HG02759 (cell line): ENCODE measurements around the gene MEIOSIN.

Experiments
- ATAC-seq: cut with Tn5 transposase; IDR thresholded peaks from one replicate; pipeline ENCODE4 v1.9.1; 2021; ENCODE audit warnings: mild to moderate bottlenecking, moderate library complexity; ENCODE audit not compliant: unreplicated experiment

Gene MEIOSIN

DNA sequence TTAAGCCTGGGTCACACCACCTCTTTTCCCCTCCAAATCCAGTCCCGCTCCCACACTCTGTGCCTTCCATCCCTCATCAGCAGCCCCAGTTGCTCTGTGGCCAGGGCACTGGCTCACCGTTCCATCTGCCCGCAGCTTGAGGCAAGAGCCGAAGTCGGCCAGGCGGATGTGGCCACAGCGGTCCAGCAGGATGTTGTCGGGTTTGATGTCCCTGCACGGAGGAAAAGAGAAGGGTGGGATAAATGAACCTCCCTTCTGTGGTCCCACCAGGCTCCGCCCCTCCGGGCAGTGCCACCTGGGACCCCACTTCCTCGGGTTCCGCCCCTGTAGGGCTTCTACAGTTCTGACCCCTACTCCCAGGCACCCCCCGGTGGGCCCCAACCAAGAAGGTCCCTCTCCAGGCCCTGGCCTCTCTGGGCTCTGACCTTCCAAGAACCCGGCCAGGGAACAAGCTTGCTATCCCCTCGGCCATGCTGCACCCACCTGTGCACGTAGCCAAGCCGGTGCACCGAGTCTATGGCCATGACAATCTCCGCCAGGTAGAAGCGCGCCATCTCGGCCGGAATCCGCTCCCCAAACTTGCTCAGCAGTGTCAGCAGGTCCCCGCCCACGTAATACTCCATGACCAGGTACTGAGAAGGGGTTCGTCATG lies 44.9 kb downstream of the MEIOSIN start:
- no peak for ATAC-seq

DNA sequence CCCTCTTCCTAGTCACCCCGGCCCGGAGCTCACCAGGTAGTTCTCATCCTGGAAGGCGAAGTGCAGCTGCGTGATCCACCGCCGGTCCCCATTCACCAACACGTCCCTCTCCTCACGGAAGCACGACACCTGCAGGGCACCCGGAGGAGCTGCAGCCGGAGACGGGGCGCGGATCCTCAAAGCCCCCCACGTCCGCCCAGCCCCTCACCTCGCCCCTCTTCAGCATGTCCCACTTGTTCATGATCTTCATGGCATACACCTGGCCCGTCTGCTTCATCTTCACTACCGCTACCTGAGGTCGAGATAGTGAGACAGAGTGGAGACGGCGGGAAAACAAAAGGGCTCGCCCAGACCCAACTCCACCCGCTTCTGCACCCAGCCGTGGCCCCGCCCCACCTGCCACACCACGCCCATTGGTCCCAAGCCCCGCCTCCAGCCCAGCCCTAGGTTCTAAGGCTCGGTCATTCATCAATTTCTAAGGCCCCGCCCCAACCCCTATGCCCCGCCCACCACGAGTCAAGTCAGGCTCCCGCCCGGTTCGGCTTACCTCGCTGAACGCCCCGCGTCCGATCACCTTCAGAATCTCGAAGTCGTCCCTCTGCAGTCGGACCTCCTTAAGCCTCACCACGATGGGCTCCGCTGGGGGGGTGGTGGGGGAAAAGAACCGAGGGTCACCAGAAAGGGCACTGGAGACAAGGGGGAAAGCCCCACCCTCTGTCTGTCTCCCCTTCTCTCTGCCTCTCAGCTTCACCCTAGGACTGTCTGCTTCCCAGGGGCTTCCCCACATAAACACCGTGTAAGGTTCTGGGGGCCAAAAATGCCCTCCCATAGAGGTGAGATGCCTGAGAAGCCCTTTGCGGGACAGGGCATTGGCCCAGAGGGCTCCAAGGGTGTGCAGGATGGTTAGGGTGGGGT lies 46.2 kb downstream of the MEIOSIN start:
- ATAC-seq, result peak; percentile 83

DNA sequence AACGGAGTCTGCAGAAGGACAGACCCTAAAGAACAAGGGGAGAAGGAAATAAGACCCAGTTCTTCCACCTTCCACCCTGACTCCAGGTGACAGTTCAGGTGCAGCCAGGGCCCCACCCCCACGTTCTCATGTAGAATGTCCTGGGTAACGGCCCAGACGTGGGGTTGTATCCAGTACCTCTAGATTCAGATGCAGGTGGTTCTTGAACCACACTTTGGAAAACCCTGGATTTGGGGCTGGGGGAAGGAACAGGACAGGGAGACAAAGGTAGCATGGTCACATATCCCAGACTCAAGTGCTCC lies 46.9 kb downstream of the MEIOSIN start:
- ATAC-seq, result no peak

DNA sequence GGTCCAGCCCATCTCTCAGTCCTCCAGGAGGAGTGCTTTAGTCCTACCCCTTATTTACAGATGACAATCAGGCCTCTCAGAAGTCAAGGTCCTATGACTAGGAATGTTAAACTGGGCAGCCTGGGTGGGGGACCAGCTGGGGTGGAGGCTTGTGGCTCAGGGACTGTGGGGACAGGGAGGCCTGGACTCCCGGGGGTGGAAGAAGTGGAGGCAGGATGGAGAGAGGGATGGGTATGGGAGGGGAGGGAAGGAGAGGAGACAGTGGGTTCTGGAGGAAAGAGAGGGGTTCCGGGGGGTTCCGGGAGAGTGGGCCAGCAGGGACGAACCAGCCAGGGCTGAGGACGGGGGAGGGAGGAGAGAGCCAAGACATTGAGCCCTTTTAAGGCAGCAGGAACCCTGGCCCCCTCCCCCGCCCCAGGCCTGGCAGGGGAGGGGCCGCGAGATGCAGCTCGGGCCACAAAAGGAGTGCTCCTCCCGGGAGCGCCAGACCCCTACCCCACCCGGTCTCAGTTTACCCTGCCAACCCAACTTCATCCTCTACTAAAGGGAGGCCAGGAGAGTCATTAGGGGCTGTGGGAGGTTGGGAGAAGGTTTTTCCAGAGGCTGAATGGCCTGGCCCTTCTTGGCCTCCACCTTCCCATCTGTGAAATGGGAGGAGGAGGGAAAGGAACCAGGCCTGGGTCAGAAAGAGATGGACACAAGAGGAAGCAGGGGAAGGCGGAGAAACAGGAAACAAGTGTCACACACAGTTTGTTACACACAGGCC lies 47.4 kb downstream of the MEIOSIN start:
- ATAC-seq, result no peak

DNA sequence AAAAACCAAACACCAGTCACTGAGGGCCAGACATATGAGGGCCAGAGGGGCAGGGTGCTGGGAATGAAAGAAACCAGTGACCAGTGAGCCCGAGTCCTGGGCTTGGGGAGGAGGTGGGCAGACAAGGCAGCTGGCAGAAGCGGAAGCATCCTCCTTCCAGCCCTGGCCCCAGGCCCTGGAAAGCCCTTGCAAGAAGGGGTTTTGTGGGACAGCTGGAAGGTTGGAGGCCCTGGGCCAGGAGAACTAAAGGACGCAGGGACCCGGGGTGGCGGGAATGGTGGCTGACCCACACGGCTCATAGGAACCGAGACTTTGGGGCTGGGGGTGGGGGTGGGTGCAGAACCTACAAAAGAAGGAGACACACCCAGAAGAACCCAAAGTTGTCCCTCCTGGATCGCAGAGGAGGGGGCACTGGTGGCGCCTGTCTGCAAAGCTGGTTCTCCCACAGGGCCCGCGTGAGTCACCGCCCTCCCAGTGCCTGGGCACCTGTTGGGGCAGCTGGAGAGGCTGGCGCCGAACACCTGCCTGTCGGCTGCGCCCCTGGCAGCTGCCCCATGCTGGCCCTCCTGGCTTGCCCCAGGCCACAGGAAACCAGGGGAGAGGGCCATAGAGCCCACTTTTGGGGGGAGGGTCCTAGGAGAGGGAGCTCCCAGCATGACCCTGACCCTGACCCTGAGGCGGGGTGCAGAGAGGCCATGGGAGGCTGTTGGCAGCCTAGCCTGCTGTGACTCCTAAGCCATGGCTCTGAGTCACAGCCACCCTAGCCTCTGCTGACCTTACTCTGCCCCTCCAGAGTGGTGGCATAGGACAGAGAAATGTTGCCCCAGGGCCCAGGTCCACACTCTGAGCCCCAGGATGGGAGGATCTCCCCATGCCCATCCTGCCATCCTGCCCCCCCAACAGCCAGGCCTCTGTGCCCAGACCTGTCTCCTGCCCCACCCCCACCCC lies 48.2 kb downstream of the MEIOSIN start:
- no peak for ATAC-seq

DNA sequence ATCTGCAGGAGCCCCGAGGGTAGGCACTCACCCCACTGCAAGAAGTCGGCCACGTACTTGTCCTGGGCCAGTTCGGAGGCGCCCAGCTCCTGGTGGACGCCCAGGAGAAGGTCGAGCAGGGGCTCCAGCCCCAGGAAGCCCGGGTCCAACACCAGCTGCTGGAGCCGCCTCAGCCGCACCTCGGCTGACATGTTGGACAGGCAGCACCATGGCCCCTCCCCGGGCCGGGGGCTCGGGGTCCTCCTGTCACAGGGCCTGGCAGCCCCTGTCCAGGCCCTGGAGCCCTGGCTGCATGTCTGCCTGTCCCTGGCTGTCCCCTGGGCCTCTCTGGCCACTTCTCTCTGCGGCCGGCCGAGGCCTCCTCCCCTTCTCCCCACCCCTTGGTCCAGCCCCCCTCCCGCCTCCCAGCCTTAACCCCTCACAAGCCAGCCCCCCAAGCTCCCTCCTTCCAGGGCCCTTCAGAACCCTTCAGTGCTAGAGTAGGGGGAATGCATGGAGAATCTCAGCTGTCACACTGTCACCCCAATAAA lies 49.0 kb downstream of the MEIOSIN start, which contains the start of gene DMPK:
Gene DMPK, minus strand, starts transcription at position 329 of the 530 bp plus-strand sequence. Its CDS starts 138 bp downstream, at position 191.
- no peak for ATAC-seq

DNA sequence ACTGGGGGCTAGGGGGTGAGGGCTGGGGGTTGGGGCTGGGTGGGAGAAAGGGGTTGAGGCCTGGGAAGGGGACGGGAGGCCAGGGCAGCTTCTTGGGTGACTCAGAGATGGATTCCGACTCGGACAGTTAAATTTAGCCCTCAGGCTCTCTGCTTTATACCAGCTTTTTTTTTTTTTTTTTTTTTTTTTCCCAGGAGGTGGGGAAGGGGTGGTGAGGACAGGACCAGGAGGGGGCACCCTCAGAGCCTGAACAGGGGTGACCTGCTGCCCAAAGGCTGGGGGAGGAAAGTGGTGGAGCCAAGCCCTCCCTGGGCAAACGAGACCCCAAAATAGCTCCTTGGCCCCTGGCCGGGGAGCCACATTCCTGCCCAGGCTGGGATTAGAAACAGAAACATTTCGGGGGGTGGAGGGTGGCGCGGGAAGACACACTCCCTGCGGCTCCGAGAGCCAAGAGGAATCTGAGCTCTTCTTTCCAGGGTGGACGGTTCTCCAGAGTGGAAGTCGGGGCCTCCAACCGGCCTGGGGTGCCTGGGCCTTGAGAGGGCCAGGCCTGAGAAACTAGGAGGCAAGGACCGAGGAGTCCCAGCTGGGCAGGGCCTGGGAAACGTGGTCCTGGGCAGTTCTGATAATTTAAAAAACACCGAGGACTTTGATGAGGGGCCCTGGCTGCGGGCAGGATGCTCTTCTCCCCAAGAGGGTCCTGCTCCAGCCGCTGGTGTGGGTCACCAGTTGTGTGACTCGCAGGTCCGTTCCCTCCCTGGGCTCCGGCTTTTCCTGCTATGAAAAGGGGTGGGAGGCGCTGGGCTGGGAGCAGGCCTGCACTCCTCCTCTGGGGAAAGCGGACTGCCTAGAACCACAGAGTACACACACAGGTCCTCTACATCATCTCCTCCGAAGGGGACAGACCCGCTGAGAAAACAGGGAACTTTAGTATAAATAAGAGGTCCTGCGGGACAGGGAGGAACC lies 49.9 kb downstream of the MEIOSIN start:
- no peak for ATAC-seq

DNA sequence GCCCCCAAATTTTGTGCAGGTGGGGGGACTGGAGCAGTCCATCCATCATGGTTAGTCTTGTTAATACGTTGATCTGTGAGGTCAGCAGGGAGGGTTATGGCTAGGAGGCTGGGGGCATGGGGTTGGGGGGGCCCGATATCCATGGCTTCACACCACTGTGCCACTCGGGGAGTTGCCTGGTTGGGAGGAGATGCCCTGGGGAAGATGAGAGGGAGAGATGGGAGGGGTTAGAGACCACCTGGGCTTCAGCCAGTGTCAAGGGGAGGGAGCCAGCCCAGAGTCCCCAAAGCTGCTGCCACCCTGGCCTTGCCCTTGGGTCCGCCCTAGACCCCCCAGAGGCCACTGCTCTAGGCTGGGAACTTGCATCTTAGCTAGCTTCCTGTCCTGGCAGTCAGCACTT lies 50.9 kb downstream of the MEIOSIN start:
- no peak for ATAC-seq

DNA sequence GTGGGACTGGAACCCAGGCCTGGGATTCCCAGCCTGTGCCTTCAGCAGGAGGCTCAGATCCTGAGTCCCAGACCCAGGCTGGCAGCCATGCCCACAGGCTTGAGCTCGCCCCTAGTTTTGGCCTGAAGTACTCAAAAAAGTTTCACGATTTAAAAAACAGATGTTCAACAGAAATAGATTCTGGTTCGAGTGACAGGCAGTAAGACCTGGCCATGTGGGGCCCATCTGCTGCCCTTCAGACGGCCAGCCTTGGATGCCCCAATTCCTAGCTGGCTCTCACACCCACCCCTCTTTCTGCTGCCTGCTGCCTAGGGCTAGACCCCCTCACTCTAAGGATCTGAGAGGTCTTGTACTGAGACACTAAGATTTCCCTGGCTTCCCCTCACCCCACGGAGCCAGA lies 51.9 kb downstream of the MEIOSIN start:
- no peak for ATAC-seq

DNA sequence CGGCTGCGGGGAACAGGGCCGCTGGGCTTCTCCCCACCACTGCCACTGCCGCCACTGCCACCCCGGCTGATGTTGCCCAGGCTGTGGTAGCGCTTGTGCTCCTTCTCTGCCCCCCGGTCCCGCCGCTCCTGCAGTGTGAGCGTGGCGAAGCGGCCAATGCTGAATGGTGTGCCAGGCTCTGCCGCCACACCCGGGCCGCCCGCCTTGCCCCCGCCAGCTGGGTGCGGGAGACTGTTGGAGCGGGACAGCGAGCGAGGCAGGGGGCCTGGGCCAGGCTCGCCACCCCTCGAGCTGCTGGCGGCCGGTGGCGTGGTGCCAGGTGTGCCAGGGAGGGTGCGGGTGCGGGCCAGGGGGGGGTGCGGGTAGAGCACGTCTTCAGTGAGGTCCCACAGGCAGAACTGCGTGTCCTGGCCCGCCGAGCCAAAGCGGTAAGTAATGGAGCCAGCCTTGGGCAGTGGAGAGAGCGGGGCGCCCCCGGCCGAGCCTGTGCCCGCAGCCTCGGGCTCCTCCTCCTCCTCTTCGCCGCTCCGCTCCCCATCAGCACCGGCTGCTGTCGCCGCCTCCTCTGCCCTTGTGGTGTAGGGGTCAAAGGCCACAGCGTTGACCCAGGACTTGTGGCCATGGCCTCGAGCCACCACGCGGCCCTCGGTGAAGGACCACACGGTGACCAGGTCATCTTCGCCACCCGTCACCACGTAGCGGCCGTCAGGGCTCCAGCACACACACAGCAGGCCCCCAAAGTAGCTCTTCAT lies 52.7 kb downstream of the MEIOSIN start:
- ATAC-seq, result no peak

DNA sequence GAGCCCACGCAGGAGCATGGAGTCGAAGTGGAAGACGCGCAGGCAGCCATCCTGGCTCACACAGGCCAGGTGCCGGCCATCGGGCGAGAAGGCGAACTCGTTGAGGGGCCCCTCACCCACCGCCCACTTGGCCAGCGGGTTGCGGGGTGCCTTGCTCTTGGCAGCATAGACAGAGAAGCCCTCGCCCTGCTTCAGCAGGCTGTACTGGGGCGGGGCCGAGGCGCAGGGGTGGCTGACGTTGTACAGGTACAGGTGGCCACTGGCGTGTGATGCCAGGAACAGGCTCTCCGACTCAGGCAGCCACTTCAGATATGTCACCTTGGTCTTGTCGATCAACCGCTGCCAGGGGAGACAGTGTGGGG lies 53.3 kb downstream of the MEIOSIN start:
- no peak for ATAC-seq

DNA sequence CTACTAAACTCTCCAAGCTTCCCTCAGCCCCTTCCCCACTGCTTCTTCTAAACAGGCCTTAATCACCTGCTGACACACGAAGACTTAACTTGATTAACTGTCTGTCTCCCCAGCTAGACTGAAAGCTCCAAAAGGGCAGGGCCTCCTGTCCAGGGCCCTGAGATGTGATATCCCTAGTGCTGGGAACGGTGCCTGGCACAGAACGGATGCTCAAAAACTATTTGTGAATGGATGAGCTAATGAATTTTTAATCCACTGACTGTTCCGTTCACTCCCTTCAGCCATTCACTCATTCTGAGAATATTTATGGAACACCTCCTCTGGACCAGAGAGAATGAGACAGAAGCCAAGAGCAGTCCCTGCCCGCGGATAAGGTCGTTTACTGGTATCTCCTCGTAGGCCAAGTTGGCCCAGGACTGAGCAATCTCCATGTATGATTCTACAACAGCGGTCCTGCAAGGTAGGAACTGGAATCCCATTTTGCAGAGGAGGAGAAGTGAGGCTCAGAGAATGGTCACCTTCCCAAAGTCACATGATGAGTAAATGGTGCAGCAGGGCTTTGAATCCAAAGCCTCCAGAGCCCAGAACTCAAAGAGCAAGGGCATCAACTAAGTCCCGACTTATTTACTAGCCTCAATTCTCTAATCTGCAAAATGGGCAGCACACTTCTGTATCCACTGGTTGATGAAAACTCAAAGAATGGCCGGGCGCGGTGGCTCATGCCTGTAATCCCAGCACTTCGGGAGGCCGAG lies 56.0 kb downstream of the MEIOSIN start:
- no peak for ATAC-seq

DNA sequence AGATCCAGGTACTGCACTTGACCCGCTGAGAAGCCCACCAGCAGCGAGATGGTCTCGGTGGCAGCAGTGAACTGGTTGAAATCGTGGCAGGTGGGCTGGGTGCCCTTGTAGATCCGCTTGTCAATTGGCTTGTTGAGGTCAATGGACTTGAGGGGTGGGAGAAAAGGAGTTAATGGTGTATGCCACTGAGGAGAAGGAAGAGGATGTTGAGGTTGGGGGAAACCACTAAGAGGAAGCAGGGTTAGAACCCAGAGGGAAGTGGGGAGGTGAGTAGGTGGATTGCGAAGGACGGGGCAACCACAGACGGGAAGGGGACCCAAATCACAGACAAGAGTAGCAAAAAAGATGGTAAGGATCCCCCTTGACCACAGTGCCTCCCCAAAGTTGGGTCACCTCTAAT lies 57.7 kb downstream of the MEIOSIN start:
- no peak for ATAC-seq

DNA sequence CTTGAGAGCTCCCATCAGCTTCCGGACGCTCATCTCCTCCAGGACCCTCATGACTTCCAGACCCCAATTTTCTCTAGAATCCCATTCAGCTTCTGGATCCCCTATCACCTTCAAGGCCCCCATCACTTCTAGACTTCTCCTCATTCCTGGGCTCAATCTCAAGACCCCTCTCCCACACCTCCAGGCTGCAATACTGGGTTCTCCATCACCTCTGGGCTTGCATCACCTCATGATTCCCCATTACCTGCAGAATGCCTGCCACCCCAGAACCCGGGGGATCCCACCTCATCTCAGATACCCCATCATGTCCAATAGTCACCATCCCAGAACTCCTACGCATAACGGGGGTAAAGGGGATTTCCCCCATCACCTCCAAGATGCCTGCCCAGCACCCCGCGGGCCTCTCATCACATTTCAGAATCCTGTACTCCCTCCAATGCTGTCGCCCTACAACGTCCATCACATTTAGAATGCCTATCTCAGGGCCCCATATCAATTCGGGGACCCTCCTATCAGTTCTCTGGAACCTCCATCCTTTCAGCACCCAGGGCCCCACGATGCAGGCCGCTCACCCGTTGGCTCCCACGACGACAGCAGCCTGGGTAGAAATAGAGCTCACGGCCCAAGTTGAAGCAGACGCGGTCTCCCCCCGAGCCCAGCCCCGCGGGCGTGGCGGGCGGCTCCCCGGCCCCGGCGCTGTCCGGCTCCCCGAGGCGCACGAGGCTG lies 58.7 kb downstream of the MEIOSIN start:
- ATAC-seq, result no peak

DNA sequence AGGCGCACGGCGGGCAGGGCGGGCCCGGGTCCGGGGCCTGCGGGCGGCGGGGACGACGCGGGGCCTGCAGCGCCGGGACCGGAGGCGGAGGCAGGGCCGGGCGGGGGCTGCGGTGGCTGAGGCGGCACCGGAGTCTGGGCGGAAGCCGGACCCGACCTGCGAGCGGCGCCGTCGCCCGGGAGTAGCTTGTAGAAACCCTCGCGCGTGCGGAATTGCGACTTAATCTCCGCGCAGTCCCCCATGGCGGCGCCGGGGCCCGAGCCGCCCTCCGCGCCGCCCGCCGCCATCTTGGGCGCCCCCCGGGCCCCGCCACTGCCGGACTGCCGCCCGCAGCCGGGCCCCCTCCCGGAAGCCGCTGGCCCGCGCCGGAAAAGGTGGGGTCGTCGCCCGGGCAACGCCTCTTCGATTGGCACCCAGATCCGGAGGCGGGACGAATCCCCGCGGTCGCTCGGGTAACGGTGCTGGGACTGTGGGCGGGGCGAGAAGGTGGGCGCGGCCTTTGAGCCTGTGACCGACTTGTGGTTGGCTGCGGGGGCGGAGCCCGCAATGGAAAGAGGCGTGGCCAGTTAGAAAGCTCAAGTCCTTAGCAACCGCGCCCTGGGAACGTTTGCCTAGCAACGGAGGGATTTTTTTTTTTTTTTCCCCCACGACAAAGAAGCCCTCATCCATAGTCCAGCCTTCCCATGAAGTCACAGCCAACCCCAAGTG lies 59.4 kb downstream of the MEIOSIN start, which contains the start of gene DMWD:
Gene DMWD, minus strand, starts transcription at position 376 of the 708 bp plus-strand sequence. Its CDS starts 89 bp downstream, at position 287.
- ATAC-seq, result peak; percentile 95

DNA sequence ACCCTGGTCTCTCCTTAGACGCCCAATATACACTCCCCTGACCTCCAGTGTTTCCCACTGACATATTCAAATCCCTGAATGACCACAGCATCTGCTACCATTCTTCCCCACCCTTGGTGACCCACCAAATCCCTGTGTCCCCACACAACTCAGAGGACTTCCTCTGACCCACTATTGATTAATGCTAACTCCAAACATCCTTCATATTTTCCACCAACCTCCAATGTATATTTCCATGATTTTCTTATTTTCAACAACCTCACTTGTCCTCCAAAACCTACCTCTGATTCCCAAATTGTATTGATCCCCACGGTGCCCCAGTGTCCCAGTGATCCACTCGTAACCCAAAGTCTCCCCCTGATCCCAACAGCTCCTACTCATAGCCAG lies 59.9 kb downstream of the MEIOSIN start:
- ATAC-seq, result no peak
